IPS-18c (cell line): ENCODE results near the gene CHD6.

Source experiments
- H3K4me3 ChIP-seq: 2 replicates; pipeline ENCODE4 v1.7.0; 2013; ENCODE audit warnings: low read depth, mild to moderate bottlenecking, low read length, moderate library complexity; ENCODE audit not compliant: insufficient read depth
- H3K9me3 ChIP-seq: one replicate; pipeline ENCODE4 v1.6.1; 2013; ENCODE audit warnings: mild to moderate bottlenecking, low read length, moderate library complexity; ENCODE audit not compliant: control insufficient read depth, insufficient read depth

CHD6 gene

DNA sequence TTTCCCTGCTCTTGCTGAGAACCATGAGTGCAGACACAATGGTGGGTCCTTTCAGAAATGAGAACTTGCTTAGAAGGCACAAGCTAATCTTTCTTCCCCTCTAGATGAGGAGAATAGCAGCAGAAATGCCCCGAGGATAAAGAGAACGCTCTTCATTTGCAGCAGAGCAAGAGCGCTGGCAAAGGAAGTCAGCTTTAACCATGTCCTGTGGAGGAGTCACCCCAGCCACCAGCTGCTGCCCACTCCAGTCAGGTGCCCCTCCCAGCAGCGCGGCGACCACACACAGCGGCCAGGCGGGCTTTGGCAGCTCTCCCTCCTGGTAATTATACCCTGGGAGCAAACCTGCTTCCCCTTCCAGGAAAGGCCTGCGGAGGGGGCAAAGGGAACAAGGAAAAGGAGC is 209.2 kb downstream of the CHD6 start:
- H3K4me3 ChIP-seq = no peak overlapping the region
- no peaks in the 10 kb centered on the region for H3K9me3 ChIP-seq

DNA sequence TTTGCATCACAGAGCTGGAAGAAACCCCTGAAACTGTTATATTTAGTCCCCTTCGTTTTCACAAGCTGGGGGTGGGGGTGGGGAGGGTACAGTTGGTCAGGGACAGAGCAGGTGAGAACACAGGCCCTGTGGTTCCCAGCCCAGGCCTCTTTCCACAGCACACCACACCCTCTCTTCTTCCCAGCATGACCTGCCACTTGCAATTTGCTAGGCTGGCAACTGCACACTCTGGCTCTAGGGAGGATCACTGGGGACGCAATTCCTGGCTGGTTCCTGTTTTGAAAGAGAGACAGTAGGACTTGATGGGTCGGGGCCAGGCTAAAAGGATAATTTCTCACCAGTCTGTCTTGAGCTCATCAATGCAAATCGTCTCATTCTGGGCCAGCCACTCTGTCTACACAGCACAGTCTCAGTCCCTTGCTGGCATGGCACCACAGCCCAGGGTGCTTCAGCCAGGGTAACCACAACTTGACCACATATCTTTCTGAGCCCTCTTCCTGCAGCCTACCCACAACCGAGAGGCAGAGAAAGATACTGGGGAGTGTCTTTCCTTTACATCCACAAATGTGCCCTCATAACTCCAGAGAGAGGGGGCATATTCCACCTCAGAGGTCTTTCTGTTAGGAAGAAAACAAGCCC is 209.9 kb downstream of the CHD6 start:
- H3K9me3 ChIP-seq = no peaks in the 10 kb centered on the region
- no peak overlapping the region for H3K4me3 ChIP-seq

DNA sequence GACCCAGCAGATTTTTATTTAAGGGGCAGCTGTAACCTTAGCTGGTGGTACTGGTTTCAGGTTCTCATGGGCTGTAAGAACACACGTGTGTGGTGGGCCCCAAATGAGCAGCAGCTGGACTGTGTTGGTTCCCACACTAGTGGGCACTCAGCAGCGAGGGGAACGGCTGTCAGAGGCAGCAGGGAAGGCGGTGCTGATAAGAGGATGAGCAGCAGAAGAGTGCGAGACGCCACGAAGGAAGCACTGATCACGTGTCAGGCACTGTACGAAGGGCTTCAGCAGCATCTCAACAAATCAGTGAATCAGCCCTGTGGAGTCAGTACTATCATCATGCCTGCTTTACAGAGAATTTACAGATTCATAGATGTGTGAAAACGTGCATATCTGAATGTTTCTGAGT is 210.6 kb downstream of the CHD6 start:
- Histone ChIP-seq H3K4me3 (no peak overlapping the region), H3K9me3 (no peaks in the 10 kb centered on the region)

DNA sequence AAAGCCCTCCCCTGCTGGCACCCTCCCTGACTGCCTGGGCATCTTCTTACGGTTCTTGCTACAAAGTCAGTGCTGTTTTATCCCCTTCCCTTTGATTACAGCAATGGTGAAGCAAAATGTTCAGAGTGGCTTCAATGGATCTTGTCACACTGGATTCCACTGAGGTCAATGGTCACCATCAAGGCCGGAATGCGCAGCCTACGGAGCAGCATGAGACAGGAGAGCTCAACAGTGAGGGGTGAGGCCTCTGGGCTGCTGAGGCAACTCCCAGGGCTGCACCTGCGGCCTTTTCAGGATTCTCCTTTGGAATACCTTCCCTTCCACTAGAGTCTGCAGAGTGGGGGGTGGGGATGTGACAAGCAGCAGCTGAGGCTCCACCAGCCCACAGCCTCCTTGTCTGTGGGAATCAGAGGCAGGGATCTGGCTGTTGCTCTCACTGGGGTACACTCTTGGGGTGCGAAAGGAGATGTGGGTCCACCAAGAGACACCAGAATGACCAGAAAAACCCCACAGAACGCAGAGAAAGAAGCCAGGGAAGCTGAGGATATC is 211.2 kb downstream of the CHD6 start:
- H3K4me3 ChIP-seq = no peak overlapping the region
- no peaks in the 10 kb centered on the region for H3K9me3 ChIP-seq

DNA sequence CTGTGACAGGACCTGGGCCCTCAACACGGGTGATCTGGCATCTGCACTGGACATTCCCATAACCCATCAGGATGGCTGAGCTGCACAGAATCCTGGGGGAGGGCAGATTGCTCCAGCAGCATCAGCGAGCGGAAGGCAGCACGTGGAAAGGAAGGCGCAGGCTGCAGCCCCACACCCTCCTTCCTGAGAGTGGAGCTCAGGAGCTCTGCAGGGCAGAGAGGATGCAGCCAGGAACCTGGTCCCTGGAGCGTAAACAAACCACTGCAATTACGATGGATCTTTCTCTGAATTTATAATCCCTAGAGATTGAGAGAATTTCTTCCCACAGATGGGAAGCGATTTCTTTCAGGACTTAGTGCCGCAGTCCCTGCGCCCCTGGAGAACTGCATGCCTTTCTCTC is 211.8 kb downstream of the CHD6 start:
- no peak overlapping the region for H3K4me3 ChIP-seq
- H3K9me3 ChIP-seq = no peaks in the 10 kb centered on the region

DNA sequence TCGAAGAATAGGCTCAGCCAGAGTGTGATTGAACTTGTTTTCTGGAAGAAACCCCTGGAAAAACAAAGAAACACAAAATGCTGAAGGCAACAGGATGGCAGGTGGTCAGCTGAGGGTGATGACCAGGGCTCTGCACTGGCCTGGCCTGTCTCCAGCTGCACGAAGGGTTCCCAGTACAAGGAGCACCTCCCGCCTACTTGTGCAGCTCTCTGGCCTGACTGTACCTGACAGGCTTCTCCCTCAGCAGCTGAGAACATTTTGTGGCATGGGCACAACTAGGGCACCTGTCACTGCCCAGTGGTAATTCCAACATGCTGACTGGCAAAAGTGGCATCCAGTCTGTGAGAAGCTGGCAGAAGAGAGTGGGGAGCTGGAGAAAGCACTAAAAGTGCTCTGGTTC is 212.7 kb downstream of the CHD6 start:
- no peak overlapping the region for H3K4me3 ChIP-seq
- no peaks in the 10 kb centered on the region for H3K9me3 ChIP-seq

DNA sequence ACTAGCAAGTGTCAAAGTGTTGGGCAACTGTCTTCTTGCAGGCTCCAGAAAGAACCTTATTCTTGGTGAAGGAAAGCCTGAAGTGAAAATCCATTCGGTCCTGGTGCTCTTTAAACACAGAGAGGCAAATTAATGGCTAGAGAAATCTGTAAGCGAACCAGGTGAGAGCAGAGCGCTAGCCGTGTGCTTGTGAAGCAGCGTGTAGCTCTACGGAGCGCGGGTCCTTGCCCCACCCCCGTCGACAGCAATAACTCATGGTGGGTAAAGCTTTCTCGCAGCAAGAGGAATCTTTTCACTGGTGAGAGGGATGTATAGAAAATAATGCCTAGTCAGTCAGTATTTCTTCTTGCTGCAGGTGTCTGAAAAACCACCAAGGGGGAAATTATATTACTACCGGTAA is 214.6 kb downstream of the CHD6 start:
- H3K9me3 ChIP-seq = no peaks in the 10 kb centered on the region
- no peak overlapping the region for H3K4me3 ChIP-seq

DNA sequence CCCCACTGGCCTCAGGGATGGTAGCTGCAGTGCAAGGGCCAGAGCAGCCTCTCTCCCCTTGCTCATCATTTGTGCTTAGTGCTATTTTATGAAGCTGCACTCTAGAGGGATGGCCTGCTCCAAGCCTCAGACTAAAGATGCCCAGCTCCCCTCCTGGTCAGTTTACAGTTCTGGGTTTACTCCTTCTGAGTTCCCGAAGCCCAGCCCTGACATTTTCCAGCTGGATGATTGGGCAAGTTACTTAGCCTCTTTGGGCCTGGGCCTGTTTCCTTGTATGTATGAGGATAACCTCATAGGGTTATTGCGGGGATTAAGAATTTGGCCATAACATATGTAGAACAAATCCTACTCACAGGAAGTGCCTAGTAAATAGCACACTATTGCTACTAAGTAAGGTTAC is 219.8 kb downstream of the CHD6 start:
- Histone ChIP-seq H3K4me3 (no peak overlapping the region), H3K9me3 (no peaks in the 10 kb centered on the region)

DNA sequence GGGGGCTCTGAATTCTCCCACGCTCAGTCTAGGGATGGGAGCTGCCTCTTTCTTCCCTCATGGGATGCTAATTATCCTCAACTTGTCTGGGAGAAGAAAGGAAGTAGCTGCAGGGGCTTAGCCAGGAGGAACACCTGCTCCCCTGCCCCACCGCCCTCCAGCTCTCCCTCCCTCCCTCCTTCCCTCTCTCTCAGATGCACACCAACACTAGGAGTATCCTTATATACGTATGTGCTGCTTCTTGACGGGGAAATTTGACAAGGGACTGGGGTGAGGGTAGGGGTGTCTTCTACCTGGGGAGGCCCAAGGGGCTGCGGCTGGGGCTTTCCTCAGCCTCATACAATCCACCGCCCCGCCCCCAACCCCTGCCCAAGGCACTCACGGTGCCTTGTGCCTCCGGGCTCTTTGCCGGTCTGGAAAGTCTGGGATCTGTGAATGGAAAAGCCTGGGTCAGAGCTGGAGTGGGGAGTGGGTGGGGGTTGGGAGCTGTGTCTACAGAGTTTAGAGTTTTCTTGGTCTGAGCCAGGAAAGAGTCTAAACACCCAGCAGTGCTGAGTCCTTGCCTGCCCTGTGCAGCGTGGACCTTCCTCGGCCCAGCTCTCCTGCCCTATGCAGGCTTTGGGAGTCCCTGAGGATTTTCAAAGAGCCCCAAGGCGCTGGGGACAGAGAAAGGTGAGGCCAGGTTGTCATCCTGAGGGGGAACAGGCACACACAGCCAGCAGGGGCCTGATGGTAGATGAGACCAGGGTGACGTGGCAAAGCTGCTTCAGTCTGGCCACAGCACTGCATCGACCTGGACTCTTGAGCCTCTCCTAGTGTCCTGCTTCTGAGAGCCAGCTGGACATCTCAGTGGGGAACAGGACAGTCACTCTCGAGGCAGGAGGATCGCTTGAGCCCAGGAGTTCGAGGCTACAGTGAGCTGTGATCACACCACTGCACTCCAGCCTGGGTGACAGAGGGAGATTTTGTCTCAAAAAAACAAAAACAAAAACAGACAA is 222.2 kb downstream of the CHD6 start:
- no peaks in the 10 kb centered on the region for H3K9me3 ChIP-seq
- H3K4me3 ChIP-seq = no peak overlapping the region

DNA sequence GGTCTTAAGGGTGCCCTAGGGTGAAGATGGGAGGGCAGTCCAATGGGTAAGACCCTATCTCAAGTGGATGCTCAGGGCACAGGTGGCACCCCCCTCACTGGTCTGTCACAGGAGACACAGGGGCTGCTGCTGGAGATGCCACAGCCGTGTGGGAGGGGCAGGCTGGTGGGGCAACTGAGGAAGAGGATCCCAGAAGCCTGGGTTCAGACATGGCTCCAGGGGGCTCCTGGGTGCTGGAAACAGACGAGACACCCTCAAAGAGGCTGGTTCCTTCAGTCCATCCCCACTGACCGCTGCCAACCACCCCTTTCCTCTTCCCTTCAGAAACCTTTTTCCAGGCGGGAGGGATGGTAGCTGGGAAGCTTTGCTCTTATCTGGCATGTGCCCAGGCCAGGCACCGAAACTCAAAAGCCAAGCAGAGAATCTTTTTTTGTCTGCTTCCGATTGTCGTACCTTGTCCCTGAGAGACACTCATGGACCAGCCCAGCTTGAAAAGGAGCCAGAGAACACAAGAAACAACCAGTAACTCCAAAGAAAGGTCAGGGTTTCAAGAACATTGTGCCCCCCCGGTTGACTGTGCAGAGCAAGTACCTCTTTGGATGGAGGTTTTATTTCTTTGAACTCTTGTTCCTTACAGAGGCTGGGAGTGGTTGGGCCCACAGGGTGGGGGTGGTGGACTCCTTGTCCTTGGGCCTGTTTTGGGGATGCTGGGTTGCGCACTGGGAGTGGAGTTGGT is 223.1 kb downstream of the CHD6 start:
- no peaks in the 10 kb centered on the region for H3K9me3 ChIP-seq
- H3K4me3 ChIP-seq = no peak overlapping the region

DNA sequence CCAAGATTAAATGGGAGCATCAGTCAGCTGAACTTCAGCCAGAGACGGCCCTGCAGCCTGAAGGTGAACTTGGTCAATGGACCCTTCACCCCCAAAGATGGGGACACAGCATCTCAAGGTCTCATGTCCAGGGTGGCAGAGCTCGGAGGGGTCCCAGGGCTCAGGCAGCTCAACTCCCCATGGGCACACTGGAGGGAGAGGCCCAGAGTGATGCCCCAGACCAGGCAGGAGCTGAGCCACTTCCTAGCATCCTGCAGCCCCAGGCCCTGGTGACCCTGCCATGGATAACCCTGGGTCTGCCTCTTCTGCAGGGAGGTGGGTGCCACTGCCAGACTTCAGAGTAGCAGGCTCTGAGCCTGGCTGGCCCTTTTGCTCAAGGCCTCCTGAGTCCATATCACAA is 224.1 kb downstream of the CHD6 start:
- Histone ChIP-seq H3K9me3 (no peaks in the 10 kb centered on the region), H3K4me3 (no peak overlapping the region)

DNA sequence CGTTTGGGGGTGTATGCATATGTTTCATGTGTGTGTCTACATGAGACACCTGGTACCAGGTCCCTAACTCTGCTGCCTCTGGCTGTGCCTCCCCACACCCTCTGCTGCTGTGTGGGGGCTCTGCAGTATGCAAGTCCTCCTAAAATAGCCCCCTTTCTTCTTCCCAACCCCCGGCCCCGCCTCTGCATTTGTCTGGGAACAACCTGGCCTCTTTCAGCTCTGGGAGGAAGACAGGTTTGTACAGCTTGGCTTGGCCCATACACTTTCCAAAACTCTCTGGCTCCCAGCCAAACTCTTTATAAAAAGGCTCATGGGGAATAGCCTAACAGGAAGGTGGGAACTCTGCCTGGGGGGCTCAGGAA is 224.5 kb downstream of the CHD6 start:
- H3K9me3 ChIP-seq = no peaks in the 10 kb centered on the region

DNA sequence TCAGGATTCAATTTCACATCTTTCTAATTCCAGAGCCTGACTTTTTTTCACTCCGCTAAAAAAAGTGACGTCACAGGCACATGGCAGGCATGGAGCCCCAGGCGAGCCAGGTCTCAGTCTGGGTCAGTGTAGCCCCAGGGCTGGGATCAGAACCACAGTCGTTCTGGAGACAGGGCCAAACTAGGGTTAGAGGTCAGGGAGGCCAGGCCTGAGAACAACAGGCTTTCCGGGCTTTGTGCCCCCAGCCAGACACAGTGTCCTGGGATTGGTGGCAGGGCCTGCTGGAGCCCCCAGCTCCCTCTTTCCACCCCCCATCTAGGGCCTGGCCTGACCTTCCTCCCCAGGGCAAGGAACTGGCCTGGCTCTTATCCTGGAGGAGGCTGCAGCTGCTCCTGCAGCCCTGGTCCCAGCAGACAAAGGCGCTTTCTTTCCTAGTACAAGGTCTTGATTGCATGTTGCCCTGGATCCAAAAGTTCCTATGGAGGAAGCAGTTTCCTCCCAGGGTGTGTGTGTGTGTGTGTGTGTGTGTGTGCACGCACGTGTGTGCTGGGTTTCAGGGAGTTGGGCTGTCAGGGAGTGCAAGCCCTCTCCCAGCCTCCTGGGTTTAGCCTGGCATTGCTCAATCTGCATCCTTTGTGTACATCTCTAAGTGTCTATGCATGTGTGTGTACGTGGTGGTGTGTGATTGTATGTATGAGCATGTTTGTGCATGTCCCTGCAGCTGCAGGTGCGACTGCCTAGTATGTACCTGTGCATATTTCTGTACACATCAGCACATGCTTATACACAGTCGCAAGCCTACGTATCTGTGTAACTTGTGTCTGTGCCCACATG is 225.1 kb downstream of the CHD6 start:
- no peak overlapping the region for H3K4me3 ChIP-seq

More for the DNA sequence above, 224.5 kb downstream of the CHD6 start:
- H3K4me3 ChIP-seq = no peak overlapping the region

DNA sequence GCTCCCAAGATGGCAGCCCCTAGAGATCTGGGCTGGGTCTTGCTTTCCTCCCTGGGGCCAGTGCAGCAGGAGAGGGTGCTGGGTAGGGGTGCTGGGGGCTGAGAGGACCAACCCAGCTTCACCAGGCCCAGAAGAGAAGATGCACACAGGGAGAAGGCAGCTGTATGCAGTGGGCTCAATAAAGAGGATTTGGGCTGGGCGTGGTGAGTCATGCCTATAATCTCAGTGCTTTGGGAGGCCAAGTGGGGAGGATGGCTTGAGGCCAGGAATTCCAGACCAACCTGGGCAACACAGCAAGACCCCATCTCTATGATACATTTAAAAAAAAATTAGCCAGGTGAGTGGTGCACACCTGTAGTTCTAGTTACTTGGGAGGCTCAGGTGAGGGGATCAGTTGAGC is 225.9 kb downstream of the CHD6 start:
- H3K9me3 ChIP-seq = no peaks in the 10 kb centered on the region
- no peak overlapping the region for H3K4me3 ChIP-seq

More for the DNA sequence above, 225.1 kb downstream of the CHD6 start:
- no peaks in the 10 kb centered on the region for H3K9me3 ChIP-seq

DNA sequence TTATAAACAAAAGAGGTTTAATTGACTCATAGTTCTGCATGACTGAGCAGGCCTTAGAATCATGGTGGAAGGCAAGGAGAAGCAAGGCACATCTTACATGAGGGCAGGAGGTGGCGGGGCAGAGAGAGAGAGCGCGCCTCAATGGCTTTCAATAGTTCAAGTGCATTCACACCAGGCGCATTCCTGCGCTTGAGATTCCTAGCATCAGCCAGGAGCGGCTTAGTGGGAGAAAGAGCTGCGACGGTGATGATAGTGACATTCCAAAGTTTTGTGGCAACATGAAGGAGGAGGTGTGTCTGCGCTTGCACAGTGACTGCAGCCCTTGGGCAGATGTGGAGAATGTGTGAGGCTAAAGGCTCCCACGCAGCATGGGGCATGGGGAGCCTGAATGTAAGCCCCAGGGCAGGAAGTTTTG is 226.6 kb downstream of the CHD6 start:
- no peak overlapping the region for H3K4me3 ChIP-seq

DNA sequence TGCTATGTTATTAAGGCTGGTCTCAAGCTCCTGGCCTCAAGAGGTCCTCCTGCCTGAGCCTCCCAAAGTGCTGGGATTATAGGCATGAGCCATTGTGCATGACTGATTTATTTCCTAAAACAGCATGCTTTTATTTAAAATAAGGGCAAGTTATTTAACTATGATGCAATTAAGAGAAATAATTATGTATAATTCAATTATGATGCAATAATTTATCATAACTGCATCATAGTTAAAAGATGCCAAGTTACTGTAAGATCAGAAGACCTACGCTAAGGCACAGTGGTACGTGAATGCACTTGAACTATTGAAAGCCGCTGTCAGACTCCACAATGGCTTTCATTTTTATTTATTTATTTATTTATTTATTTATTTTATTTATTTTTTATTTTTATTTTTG is 227.3 kb downstream of the CHD6 start:
- Histone ChIP-seq H3K9me3 (no peaks in the 10 kb centered on the region), H3K4me3 (no peak overlapping the region)

More for the DNA sequence above, 226.6 kb downstream of the CHD6 start:
- no peaks in the 10 kb centered on the region for H3K9me3 ChIP-seq

DNA sequence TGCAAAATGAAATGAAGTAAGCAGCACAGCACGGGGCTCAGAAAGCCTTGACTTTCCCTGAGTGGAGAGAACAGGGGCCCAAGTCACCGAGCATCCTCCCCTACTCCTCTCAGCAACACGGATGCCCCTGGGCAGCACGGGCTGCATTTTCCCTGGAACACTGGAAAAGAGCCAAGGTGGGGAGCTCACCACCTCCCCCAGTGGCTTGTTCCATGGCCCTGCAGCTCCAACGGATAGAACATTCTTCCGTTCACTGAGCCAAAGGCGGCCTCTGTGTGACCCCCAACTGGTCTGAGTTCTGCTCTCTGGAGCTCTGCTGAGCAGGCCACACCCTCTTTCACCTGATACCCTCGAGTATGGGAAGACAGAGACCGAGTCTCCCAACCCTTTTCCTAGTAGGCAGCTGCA is 230.7 kb downstream of the CHD6 start:
- H3K9me3 ChIP-seq = no peaks in the 10 kb centered on the region
- H3K4me3 ChIP-seq = no peak overlapping the region
